GM12878 (cell line): ENCODE results near the gene STEAP2. TPM values are rescaled to one million over a fixed set of nuclear protein-coding genes. Genes with fewer than 3 reads are reported as not detected.

Experiments
- BHLHE40 ChIP-seq, 2 experiments: fragments of 450-650 bp in 1 of 2; IDR thresholded peaks; 2 replicates each; pipeline ENCODE4 v1.6.1; 2011 to 2017; ENCODE audit warnings: low read depth in 2 of 2, borderline replicate concordance in 1 of 2, improper control_type of control experiment in 1 of 2, low read length in 1 of 2, mild to moderate bottlenecking in 1 of 2
- E4F1 ChIP-seq: fragments of 450-650 bp; IDR thresholded peaks from 2 replicates; pipeline ENCODE4 v1.6.1; 2018; ENCODE audit warnings: borderline replicate concordance, mild to moderate bottlenecking; ENCODE audit not compliant: partially characterized antibody
- ETV6 ChIP-seq, 2 experiments: fragments of 450-650 bp in 1 of 2; IDR thresholded peaks in 1 of 2; conservative IDR thresholded peaks in 1 of 2; 2 replicates each; pipeline ENCODE4 v1.6.1; 2014; ENCODE audit warnings: antibody characterized with exemption in 1 of 2, borderline replicate concordance in 1 of 2, low read depth in 1 of 2, mild to moderate bottlenecking in 1 of 2, moderate library complexity in 1 of 2
- LARP7 ChIP-seq: fragments of 450-650 bp; IDR thresholded peaks from 2 replicates; pipeline ENCODE4 v1.6.1; 2017; ENCODE audit warnings: mild to moderate bottlenecking
- MYB ChIP-seq: fragments of 150-350 bp; IDR thresholded peaks from 2 replicates; pipeline ENCODE4 v1.6.1; 2014; ENCODE audit warnings: mild to moderate bottlenecking, low read depth, low read length, borderline replicate concordance
- NFXL1 ChIP-seq: fragments of 450-650 bp; IDR thresholded peaks from 2 replicates; pipeline ENCODE4 v1.6.1; 2017; ENCODE audit warnings: antibody characterized with exemption, mild to moderate bottlenecking, borderline replicate concordance
- POLR2AphosphoS5 ChIP-seq: IDR thresholded peaks from 2 replicates; pipeline ENCODE4 v1.6.1; 2011; ENCODE audit warnings: mild to moderate bottlenecking, low read length, inconsistent platforms
- REST ChIP-seq: IDR thresholded peaks from 2 replicates; pipeline ENCODE4 v1.6.1; 2012; ENCODE audit warnings: mild to moderate bottlenecking, low read depth, low read length
- SMAD1 ChIP-seq: fragments of 450-650 bp; IDR thresholded peaks from 2 replicates; pipeline ENCODE4 v1.6.1; 2018; ENCODE audit warnings: mild to moderate bottlenecking, low read depth; ENCODE audit not compliant: partially characterized antibody
- ZBED1 ChIP-seq: IDR thresholded peaks from 2 replicates; pipeline ENCODE4 v1.6.1; 2016; ENCODE audit warnings: borderline replicate concordance
- ZNF24 ChIP-seq: fragments of 450-650 bp; IDR thresholded peaks from 2 replicates; pipeline ENCODE4 v1.6.1; 2017; ENCODE audit warnings: antibody characterized with exemption, mild to moderate bottlenecking
- ZNF384 ChIP-seq: IDR thresholded peaks from 2 replicates; pipeline ENCODE4 v1.6.1; 2012; ENCODE audit warnings: low read depth, mild to moderate bottlenecking, low read length, improper control_type of control experiment, borderline replicate concordance
- ZNF622 ChIP-seq: fragments of 450-650 bp; IDR thresholded peaks from 2 replicates; pipeline ENCODE4 v1.6.1; 2017; ENCODE audit warnings: mild to moderate bottlenecking, inconsistent platforms
- ZZZ3 ChIP-seq: IDR thresholded peaks from 2 replicates; pipeline ENCODE4 v1.6.1; 2011; ENCODE audit warnings: low read depth; ENCODE audit not compliant: control insufficient read depth, insufficient read length
- polyA plus RNA-seq, 11 experiments: library from polyadenylated mRNA; depleted of rRNA in 4 of 11; unstranded in 6 of 11; stranded (reverse) in 5 of 11; fragments of >200 nt; fragmentation: Nextera tagmentation in 4 of 11; fragmentation: Illumina TruSeq in 1 of 11; extraction: Ambion mirVana in 4 of 11; extraction: Trizol in 1 of 11; gene quantifications; 1 replicate in 1 of 11; 2 replicates in 10 of 11; pipeline versions ENCODE4 v1.2.1 to v1.2.3, GENCODE V29; 2011 to 2016; ENCODE audit warnings: inconsistent platforms in 2 of 11, missing spikeins in 2 of 11, low read depth in 1 of 11
- total RNA-seq, 4 experiments: library from RNA; depleted of rRNA in 3 of 4; stranded (reverse); fragments of >200 nt in 3 of 4; fragmentation: Illumina TruSeq in 1 of 4; extraction: Trizol in 1 of 4; gene quantifications; 2 replicates each; pipeline versions ENCODE4 v1.2.1 to v1.2.3, GENCODE V29; 2013 to 2021
- TF ChIP-seq, protein P1 (sequence below): fragments of 450-650 bp; IDR thresholded peaks from 2 replicates; pipeline ENCODE4 v1.6.1; 2017; ENCODE audit warnings: mild to moderate bottlenecking, moderate library complexity
- TF ChIP-seq, protein P2 (sequence below): fragments of 450-650 bp; IDR thresholded peaks from 2 replicates; pipeline ENCODE4 v1.6.1; 2017; ENCODE audit warnings: mild to moderate bottlenecking, low read depth, inconsistent platforms; ENCODE audit not compliant: poor library complexity, severe bottlenecking

Gene STEAP2
- total and polyA plus RNA-seq, 10 of the 15 experiments (the other 5 are each of a cell fraction or from before 2014, with no cell fraction given): 0.64 to 17.6 (median 1.8) TPM

DNA sequence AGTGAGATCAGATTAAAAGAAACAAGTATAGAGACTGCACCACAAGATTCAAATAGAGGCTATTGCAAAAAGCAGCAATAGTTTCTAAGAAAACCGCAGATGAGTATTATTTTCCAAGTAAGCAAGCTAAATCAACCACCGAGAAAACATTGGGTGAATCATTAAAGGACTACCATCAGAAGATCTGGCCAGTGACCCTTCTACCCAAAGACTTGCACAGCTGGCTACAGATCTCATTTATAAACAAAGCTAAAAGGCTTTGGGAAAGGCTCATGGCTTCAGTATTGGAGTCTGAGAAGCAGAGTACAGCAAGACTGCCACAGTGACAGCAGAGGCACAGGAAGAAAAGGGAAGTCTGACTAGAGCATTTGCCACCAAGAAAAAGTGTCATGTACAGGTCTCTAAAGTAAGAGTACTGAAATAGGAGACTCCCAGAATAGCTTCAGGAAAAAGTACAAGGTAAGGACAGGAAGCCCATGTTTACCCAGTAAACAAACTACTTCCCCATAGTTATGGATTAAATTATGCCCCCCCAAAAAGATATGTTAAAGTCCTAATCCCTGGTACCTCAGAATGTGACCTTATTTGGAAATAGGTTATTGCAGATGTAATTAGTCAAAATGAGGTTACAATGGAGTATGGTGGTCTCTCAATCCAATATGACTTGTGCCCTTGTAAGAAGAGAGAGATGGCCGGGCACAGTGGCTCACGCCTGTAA is 38.3 kb upstream of the STEAP2 start (continued):
- no peak for TF ChIP-seq REST
- no peak for TF ChIP-seq ZNF384
- TF ChIP-seq ZBED1: no peak
- no peak for TF ChIP-seq LARP7
- no peak for TF ChIP-seq ZNF622
- TF ChIP-seq NFXL1: no peak
- TF ChIP-seq ETV6 (conservative IDR thresholded peaks at IDR 0.05 in 1 of 2, IDR thresholded peaks at IDR 0.05 in 1 of 2; ENCODE audit: borderline replicate concordance in 1 of 2, low read depth in 1 of 2): no peak
- TF ChIP-seq, protein P1, sequence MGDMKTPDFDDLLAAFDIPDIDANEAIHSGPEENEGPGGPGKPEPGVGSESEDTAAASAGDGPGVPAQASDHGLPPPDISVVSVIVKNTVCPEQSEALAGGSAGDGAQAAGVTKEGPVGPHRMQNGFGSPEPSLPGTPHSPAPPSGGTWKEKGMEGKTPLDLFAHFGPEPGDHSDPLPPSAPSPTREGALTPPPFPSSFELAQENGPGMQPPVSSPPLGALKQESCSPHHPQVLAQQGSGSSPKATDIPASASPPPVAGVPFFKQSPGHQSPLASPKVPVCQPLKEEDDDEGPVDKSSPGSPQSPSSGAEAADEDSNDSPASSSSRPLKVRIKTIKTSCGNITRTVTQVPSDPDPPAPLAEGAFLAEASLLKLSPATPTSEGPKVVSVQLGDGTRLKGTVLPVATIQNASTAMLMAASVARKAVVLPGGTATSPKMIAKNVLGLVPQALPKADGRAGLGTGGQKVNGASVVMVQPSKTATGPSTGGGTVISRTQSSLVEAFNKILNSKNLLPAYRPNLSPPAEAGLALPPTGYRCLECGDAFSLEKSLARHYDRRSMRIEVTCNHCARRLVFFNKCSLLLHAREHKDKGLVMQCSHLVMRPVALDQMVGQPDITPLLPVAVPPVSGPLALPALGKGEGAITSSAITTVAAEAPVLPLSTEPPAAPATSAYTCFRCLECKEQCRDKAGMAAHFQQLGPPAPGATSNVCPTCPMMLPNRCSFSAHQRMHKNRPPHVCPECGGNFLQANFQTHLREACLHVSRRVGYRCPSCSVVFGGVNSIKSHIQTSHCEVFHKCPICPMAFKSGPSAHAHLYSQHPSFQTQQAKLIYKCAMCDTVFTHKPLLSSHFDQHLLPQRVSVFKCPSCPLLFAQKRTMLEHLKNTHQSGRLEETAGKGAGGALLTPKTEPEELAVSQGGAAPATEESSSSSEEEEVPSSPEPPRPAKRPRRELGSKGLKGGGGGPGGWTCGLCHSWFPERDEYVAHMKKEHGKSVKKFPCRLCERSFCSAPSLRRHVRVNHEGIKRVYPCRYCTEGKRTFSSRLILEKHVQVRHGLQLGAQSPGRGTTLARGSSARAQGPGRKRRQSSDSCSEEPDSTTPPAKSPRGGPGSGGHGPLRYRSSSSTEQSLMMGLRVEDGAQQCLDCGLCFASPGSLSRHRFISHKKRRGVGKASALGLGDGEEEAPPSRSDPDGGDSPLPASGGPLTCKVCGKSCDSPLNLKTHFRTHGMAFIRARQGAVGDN: no peak
- TF ChIP-seq MYB: no peak
- TF ChIP-seq SMAD1: no peak
- no peak for TF ChIP-seq POLR2AphosphoS5
- no peak for TF ChIP-seq E4F1
- no peak for TF ChIP-seq ZZZ3
- peak in 1 of 2 experiments; percentile 37; a peak in 1 of 4 replicates for TF ChIP-seq BHLHE40 (IDR thresholded peaks at IDR 0.05; ENCODE audit: borderline replicate concordance in 1 of 2, low read depth in 2 of 2, low read length in 1 of 2)
- TF ChIP-seq ZNF24: peak; percentile 61; the same call in 1 of the 2 replicates
- TF ChIP-seq, protein P2, sequence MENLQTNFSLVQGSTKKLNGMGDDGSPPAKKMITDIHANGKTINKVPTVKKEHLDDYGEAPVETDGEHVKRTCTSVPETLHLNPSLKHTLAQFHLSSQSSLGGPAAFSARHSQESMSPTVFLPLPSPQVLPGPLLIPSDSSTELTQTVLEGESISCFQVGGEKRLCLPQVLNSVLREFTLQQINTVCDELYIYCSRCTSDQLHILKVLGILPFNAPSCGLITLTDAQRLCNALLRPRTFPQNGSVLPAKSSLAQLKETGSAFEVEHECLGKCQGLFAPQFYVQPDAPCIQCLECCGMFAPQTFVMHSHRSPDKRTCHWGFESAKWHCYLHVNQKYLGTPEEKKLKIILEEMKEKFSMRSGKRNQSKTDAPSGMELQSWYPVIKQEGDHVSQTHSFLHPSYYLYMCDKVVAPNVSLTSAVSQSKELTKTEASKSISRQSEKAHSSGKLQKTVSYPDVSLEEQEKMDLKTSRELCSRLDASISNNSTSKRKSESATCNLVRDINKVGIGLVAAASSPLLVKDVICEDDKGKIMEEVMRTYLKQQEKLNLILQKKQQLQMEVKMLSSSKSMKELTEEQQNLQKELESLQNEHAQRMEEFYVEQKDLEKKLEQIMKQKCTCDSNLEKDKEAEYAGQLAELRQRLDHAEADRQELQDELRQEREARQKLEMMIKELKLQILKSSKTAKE: peak; percentile 62
